BLaER1 (cell line): ENCODE data around the gene TRIM46.
"Not testable (repeated sequence)": the region's sequence is repeated elsewhere in the genome, so short reads cannot be mapped to it uniquely, and the experiment has no call there.

Source experiments
- H3K27ac ChIP-seq: shearing (Covaris generic); formaldehyde crosslinking; 2 replicates; pipeline ENCODE4 v1.8.1; 2022
- H3K27me3 ChIP-seq: shearing (Covaris generic); formaldehyde crosslinking; 2 replicates; pipeline ENCODE4 v1.8.1; 2022
- H3K36me3 ChIP-seq: shearing (Covaris generic); formaldehyde crosslinking; 2 replicates; pipeline ENCODE4 v1.8.1; 2022
- H3K4me1 ChIP-seq: shearing (Covaris generic); formaldehyde crosslinking; 2 replicates; pipeline ENCODE4 v1.8.1; 2022
- H3K4me2 ChIP-seq: shearing (Covaris generic); formaldehyde crosslinking; 2 replicates; pipeline ENCODE4 v1.8.1; 2022
- H3K4me3 ChIP-seq: shearing (Covaris generic); formaldehyde crosslinking; 2 replicates; pipeline ENCODE4 v1.8.1; 2022
- H3K9ac ChIP-seq: shearing (Covaris generic); formaldehyde crosslinking; 2 replicates; pipeline ENCODE4 v1.8.1; 2022
- H3K9me3 ChIP-seq: shearing (Covaris generic); formaldehyde crosslinking; 2 replicates; pipeline ENCODE4 v1.8.1; 2022
- H4K20me1 ChIP-seq: shearing (Covaris generic); formaldehyde crosslinking; 2 replicates; pipeline ENCODE4 v1.8.1; 2022
- Cebpa-rat ChIP-seq: shearing (Covaris generic); IDR thresholded peaks from 2 replicates; pipeline ENCODE4 v1.8.1; 2022

The TRIM46 gene

GRCh38 chr1:155218854-155219591, 45.4 kb downstream of the TRIM46 start:
- peaks cover 29% of the 10 kb centered on the region for H3K36me3 ChIP-seq
- no peak overlapping the region for H3K4me3 ChIP-seq
- TF ChIP-seq Cebpa-rat: no peak

GRCh38 chr1:155219592-155220031, 46.0 kb downstream of the TRIM46 start:
- Histone ChIP-seq H3K4me1 (peaks cover 43% of the 10 kb centered on the region), H3K27me3 (no peaks in the 10 kb centered on the region), H3K4me3 (no peak overlapping the region), H3K27ac (no peak overlapping the region), H4K20me1 (no peaks in the 10 kb centered on the region), H3K9me3 (no peaks in the 10 kb centered on the region), H3K9ac (no peak overlapping the region), H3K4me2 (no peak overlapping the region), H3K36me3 (peaks cover 28% of the 10 kb centered on the region)
- no peak for TF ChIP-seq Cebpa-rat

More at GRCh38 chr1:155218854-155219591, 45.4 kb downstream of the TRIM46 start:
- Histone ChIP-seq H3K9ac (no peak overlapping the region), H3K4me1 (peaks cover 37% of the 10 kb centered on the region), H3K9me3 (no peaks in the 10 kb centered on the region), H3K27ac (no peak overlapping the region), H3K27me3 (no peaks in the 10 kb centered on the region), H3K4me2 (no peak overlapping the region; the same call in 1 of the 2 replicates), H4K20me1 (no peaks in the 10 kb centered on the region)

- Histone ChIP-seq H3K36me3 (peaks cover 21% of the 10 kb centered on the region), H3K4me1 (peaks cover 50% of the 10 kb centered on the region)
- H3K4me2 ChIP-seq, H3K4me3 ChIP-seq, H4K20me1 ChIP-seq, H3K9ac ChIP-seq, H3K27ac ChIP-seq, H3K27me3 ChIP-seq, H3K9me3 ChIP-seq: not testable (repeated sequence)
Measured at GRCh38 chr1:155220211-155220965, 46.7 kb downstream of the TRIM46 start.

DNA sequence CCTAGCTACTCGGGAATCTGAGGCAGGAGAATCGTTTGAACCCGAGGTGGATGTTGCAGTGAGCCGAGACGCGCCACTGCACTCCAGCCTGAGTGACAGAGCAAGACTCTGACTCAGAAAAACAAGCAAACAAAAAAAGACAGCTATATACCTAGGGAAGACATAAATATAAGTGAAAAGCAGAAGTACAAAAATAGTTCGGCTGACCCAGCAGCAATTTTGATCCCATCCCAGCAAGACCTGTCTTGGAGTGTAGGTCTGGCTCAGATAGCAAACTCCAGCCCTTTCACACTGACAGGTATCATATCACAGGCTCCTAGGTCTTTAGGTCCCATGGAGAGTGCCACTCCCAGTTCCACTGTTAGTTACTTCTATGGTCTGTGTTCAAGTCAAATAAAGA, 49.4 kb downstream of the TRIM46 start:
- no peaks in the 10 kb centered on the region for H3K9me3 ChIP-seq
- H3K4me2 ChIP-seq: peak overlapping the region; percentile 88
- H3K27ac ChIP-seq: peak overlapping the region; percentile 91
- TF ChIP-seq Cebpa-rat: no peak
- H4K20me1 ChIP-seq: no peaks in the 10 kb centered on the region
- no peaks in the 10 kb centered on the region for H3K36me3 ChIP-seq
- H3K4me3 ChIP-seq: peak overlapping the region; percentile 77; the same call in 1 of the 2 replicates
- 0 out of 2 replicates have a peak overlapping the region, but pooled peaks have one; percentile 26 for H3K9ac ChIP-seq
- H3K27me3 ChIP-seq: no peaks in the 10 kb centered on the region
- H3K4me1 ChIP-seq: peaks cover 66% of the 10 kb centered on the region

DNA sequence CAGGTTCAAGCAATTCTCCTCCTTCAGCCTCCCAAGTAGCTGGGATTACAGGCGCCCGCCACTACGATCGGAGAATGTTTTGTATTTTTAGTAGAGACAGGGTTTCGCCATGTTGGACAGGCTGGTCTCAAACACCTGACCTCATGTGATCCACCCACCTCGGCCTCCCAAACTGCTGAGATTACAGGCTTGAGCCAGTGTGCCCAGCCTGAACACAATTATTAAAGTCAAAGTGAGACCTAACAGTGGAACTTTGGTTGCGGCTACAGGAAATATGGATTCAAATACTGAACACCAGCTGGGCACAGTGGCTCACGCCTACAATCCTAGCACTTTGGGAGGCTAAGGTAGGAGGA, 51.7 kb downstream of the TRIM46 start:
- H3K27ac ChIP-seq: peak overlapping the region; percentile 91

GRCh38 chr1:155226188-155226909, 52.7 kb downstream of the TRIM46 start:
- H3K27ac ChIP-seq: peak overlapping the region; percentile 91

More for the DNA sequence above, 51.7 kb downstream of the TRIM46 start:
- Histone ChIP-seq H3K4me2 (peak overlapping the region; percentile 88), H3K9ac (peak overlapping the region; percentile 90; the same call in 1 of the 2 replicates), H3K4me3 (peak overlapping the region; percentile 77), H3K4me1 (peaks cover 62% of the 10 kb centered on the region)
- not testable (repeated sequence) for H4K20me1 ChIP-seq, H3K9me3 ChIP-seq, H3K27me3 ChIP-seq, H3K36me3 ChIP-seq

DNA sequence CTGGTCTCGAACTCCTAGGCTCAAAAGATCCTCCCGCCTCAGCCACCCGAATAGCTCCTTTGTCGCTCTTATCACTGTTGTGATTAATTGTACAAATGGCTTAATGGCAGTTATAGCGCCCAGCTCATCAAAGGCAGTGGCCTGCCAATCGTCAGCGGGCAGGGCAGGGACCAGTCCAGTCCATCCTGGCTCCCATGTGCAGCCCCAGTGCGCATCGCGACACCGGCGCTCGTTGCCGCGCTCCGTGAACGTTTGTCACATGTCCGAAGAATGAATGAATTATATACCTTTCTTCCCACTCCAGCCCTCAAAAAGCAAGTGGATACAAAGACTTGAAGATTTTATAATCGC, 53.2 kb downstream of the TRIM46 start:
- Histone ChIP-seq H3K27me3 (no peaks in the 10 kb centered on the region), H4K20me1 (no peaks in the 10 kb centered on the region), H3K27ac (peak overlapping the region; percentile 91), H3K4me3 (peak overlapping the region; percentile 77), H3K9ac (peak overlapping the region; percentile 90), H3K4me1 (peaks cover 57% of the 10 kb centered on the region), H3K4me2 (peak overlapping the region; percentile 88), H3K36me3 (no peaks in the 10 kb centered on the region), H3K9me3 (no peaks in the 10 kb centered on the region)
- no peak for TF ChIP-seq Cebpa-rat

More at GRCh38 chr1:155226188-155226909, 52.7 kb downstream of the TRIM46 start:
- H3K4me2 ChIP-seq: peak overlapping the region; percentile 88
- peak overlapping the region; percentile 77 for H3K4me3 ChIP-seq
- no peak for TF ChIP-seq Cebpa-rat
- H3K9ac ChIP-seq: peak overlapping the region; percentile 90
- no peaks in the 10 kb centered on the region for H3K27me3 ChIP-seq
- H3K9me3 ChIP-seq: no peaks in the 10 kb centered on the region
- peaks cover 60% of the 10 kb centered on the region for H3K4me1 ChIP-seq
- no peaks in the 10 kb centered on the region for H3K36me3 ChIP-seq
- H4K20me1 ChIP-seq: no peaks in the 10 kb centered on the region

DNA sequence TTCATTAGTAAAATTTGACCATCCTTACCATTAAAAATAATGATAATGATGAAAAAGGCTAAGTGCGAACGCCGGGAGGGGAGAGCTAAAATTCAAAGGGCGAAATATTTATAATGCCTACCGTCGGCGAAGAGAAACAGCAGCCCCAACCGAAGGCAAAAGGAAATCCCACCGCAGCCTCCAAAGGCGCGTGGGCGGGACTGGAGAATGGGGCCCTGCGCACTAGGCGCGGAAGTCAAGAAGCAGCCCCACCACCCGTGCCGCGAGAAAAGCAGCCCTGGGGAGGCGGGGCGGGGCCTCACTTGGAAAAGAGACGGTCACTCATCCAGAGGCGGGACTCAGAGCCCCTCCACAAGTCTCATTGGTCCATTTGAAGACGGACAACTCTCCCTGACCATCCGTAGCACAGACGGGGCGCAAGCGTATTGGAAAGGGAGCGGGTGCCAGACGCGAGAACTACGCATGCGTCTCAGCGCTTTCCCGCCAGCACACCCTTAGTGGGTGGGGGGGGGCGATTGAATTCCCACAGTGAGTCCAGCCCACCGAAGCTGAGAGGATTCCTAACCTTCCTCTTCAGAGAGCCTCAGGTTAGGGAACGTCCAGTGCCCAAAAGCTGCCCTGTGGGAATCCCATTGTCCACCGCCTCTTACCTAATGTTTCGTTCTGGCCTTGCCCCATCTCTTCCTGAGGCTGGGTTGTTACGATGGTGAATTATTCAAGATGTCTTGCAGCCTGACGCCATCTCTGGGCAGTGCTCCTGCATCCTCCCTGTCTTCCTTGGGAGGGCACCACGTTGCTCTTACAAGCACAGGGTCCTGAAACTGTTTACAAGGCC, 53.8 kb downstream of the TRIM46 start:
- Histone ChIP-seq H3K4me3 (peak overlapping the region; percentile 77), H3K4me1 (peaks cover 51% of the 10 kb centered on the region), H3K9me3 (no peaks in the 10 kb centered on the region), H3K27me3 (no peaks in the 10 kb centered on the region), H3K4me2 (peak overlapping the region; percentile 88), H3K9ac (peak overlapping the region; percentile 90), H3K27ac (peak overlapping the region; percentile 91), H3K36me3 (no peaks in the 10 kb centered on the region), H4K20me1 (no peaks in the 10 kb centered on the region)
- no peak for TF ChIP-seq Cebpa-rat

DNA sequence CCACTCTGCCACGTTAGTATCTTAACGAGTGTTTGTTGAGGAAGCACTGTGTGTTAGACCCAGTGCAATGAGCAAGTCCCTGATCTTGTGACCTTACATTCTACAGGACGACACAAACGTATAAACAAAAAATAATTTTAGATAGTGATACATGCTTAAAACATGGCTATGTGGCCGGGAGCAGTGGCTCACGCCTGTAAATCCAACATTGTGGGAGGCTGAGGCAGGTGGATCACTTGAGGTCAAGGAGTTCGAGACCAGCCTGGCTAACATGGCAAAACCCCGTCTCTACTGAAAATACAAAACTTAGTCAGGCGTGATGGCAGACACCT, 54.4 kb downstream of the TRIM46 start:
- H3K4me3 ChIP-seq: peak overlapping the region; percentile 77
- H3K27me3 ChIP-seq: no peaks in the 10 kb centered on the region
- H3K4me2 ChIP-seq: peak overlapping the region; percentile 82
- peak overlapping the region; percentile 83 for H3K27ac ChIP-seq
- H3K4me1 ChIP-seq: peaks cover 45% of the 10 kb centered on the region
- H3K9me3 ChIP-seq: no peaks in the 10 kb centered on the region
- no peak for TF ChIP-seq Cebpa-rat
- no peaks in the 10 kb centered on the region for H3K36me3 ChIP-seq
- peak overlapping the region; percentile 79 for H3K9ac ChIP-seq
- H4K20me1 ChIP-seq: no peaks in the 10 kb centered on the region

DNA sequence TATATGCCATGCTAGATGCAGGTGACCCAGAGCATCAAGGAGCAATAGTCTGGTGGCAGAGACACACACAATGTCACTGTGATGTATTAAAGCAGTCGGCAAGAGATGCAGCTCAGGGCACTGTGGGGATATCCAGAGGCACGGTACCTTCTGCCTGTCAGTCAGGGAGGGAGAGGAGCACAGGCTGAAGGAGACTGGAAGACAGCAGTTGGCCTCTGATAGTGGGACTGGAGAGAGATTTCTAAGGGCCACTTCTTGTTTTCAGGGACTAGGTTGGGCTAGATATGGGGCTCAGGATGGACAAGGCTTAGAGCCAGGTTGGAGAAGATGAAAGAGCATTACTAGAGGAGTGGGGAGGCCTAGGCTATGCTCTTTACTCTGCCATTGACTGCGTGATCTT, 57.7 kb downstream of the TRIM46 start:
- not testable (repeated sequence) for H3K9ac ChIP-seq, H3K36me3 ChIP-seq, H3K4me3 ChIP-seq, H3K27me3 ChIP-seq, H3K9me3 ChIP-seq, H3K4me2 ChIP-seq, H4K20me1 ChIP-seq, H3K27ac ChIP-seq
- peaks cover 13% of the 10 kb centered on the region for H3K4me1 ChIP-seq

DNA sequence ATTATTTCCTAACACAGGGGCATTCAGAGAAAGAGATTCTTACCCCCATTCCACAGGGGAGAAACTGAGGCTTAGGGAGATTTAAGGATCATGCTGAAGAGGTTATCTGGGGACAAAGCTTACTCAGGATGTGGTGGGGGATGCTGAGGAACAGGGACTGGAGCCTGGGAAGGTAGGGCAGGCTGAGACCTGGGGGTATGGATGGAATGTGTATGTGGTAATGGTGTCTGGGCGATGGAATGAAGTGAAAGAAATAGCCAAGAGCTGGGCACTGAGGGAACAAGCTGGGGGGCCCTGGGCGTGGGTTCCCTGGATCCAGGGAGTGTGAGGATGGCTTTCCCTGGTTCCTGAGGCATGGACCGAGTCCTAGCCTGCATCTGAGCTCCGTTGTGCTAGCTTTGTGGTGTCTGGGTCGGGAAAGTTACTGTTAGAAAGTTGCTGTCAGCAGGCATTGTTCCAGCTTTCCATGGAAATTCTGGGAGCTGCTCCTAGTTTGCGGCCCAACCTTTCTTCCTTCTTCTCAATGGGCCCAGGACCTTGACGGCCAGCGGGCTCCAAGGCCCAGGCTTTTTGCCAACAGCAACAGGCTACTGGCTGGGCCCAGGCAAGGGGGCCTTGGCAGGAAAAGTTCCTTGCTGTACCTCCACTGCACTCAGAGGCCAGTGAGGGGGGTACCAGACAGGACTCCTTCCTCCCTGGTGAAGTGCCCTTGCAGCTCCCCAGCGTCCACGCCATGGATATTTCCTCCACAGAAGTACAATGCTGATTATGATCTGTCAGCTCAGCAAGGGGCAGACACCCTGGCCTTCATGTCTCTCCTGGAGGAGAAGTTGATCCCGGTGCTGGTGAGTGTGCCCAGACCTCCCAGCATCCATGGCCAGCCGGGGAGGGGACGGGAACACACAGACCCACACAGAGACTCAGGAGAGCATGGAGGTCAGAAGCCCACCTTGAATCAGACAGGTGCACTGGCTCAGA, 58.6 kb downstream of the TRIM46 start:
- H3K4me3 ChIP-seq, H3K4me2 ChIP-seq, H3K9ac ChIP-seq, H3K27ac ChIP-seq, H3K4me1 ChIP-seq, H3K27me3 ChIP-seq, H3K9me3 ChIP-seq, H4K20me1 ChIP-seq: not testable (repeated sequence)
- H3K36me3 ChIP-seq: peaks cover 20% of the 10 kb centered on the region

- not testable (repeated sequence) for H3K9me3 ChIP-seq, H3K27ac ChIP-seq, H3K4me2 ChIP-seq, H3K9ac ChIP-seq, H3K4me3 ChIP-seq, H4K20me1 ChIP-seq, H3K4me1 ChIP-seq, H3K27me3 ChIP-seq
- peaks cover 28% of the 10 kb centered on the region for H3K36me3 ChIP-seq
Measured at GRCh38 chr1:155233502-155233901, 59.9 kb downstream of the TRIM46 start.
